Esophagus (tissue), 2 donors: ENCODE data around the gene MAP3K13. TPM values are rescaled to one million over a fixed set of nuclear protein-coding genes. Genes with fewer than 3 reads are reported as not detected.

Experiments used
- H3K27ac ChIP-seq, 2 donors: one replicate each; pipeline ENCODE4 v1.5.1; 2013; ENCODE audit warnings: low read depth in 2 of 2, mild to moderate bottlenecking in 2 of 2, inconsistent platforms in 1 of 2, low read length in 1 of 2, moderate library complexity in 1 of 2
- H3K27me3 ChIP-seq, 2 donors: one replicate each; pipeline ENCODE4 v1.6.1; 2013; ENCODE audit warnings: low read length in 2 of 2, control low read depth in 1 of 2, mild to moderate bottlenecking in 1 of 2; ENCODE audit not compliant: insufficient read depth in 2 of 2, control insufficient read depth in 1 of 2
- H3K36me3 ChIP-seq, 2 donors: one replicate each; pipeline ENCODE4 v1.6.1; 2013; ENCODE audit warnings: low read length in 1 of 2; ENCODE audit not compliant: control insufficient read depth in 2 of 2, insufficient read depth in 2 of 2
- H3K4me1 ChIP-seq, 2 donors: one replicate each; pipeline ENCODE4 v1.6.1; 2013; ENCODE audit warnings: low read length in 1 of 2; ENCODE audit not compliant: control insufficient read depth in 2 of 2, insufficient read depth in 2 of 2
- H3K4me3 ChIP-seq, 2 donors: one replicate each; pipeline ENCODE4 v1.5.1; 2013; ENCODE audit warnings: low read length in 2 of 2, mild to moderate bottlenecking in 2 of 2, low read depth in 1 of 2, moderate library complexity in 1 of 2
- H3K9me3 ChIP-seq, 2 donors: one replicate each; pipeline ENCODE4 v1.6.1; 2013; ENCODE audit warnings: mild to moderate bottlenecking in 2 of 2, low read depth in 1 of 2, low read length in 1 of 2, moderate library complexity in 1 of 2; ENCODE audit not compliant: control insufficient read depth in 2 of 2, insufficient read depth in 1 of 2
- WGBS, 2 donors: extraction: QIAGEN DNeasy Blood & Tissue Kit; methylation state at CpG; one replicate each; pipeline ENCODE4 v1.1.7; 2013; 5-methylcytosine and 5-hydroxymethylcytosine counted together
- polyA plus RNA-seq, 2 donors: library from polyadenylated mRNA; stranded (reverse); fragments of 200-250 nt; gene quantifications; one replicate each; pipeline ENCODE4 v1.2.3, GENCODE V29; 2013
- donor health status: healthy with polysubstance abuse.
- donor health status: Bipolar disorder and iron deficiency.

The MAP3K13 gene
- polyA plus RNA-seq, 2 donors = 14.7 to 25.5 TPM

DNA sequence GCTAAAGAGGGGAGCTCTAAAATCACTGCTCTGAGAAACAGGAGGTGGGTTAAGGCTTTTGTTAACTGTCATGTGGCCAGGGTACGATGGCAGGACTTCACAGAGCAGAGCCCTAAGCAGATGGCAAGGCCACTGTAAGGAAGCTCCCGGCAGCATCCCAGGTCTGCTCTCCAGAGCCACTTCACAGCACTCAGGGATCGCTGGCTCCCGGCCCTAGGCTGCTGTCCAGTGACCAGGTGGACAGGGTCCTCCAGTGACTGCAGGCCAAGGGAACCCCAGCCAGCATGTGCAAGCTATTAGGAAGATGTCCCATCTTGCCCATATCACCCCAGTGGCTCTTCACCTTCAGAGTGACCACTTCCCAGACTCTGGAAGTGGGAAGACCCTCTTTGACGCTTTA, 125.5 kb downstream of the MAP3K13 start:
- peaks cover 8 to 29% of the 10 kb centered on the region in 2 donors for H3K36me3 ChIP-seq

DNA sequence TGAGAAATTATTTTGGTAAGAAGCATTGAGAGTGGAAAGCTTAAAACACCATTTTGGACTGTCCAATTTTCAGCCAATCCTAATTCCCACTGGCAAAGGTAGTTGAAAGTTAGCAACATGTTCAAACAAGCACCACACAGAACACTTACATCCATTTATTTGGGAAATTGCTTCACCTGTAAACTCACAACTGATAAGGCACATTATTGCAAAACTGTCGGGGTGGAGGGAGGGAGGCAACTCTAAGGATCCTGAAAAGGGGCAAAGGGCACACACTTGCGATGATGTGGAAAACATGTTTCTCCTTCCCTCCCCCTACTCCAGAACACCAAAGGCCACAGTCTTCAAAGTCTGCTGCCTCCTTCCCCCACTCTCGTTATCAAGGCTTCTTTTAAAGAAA, 126.5 kb downstream of the MAP3K13 start:
- H3K27me3 ChIP-seq = no peaks in the 10 kb centered on the region
- peaks cover 11 to 31% of the 10 kb centered on the region in 2 donors for H3K36me3 ChIP-seq
- 53 to 62% methylated on average over 3 of the region's 3 CpGs for WGBS, 2 donors
- H3K4me3 ChIP-seq = no peak overlapping the region
- no peaks in the 10 kb centered on the region for H3K4me1 ChIP-seq
- H3K27ac ChIP-seq = no peak overlapping the region
- H3K9me3 ChIP-seq = no peaks in the 10 kb centered on the region

More for the DNA sequence above, 125.5 kb downstream of the MAP3K13 start:
- WGBS, 2 donors = 90 to 94% methylated on average over 5 of the region's 5 CpGs
- Histone ChIP-seq H3K27ac (no peak overlapping the region), H3K4me1 (no peaks in the 10 kb centered on the region), H3K4me3 (no peak overlapping the region), H3K27me3 (no peaks in the 10 kb centered on the region), H3K9me3 (no peaks in the 10 kb centered on the region)

DNA sequence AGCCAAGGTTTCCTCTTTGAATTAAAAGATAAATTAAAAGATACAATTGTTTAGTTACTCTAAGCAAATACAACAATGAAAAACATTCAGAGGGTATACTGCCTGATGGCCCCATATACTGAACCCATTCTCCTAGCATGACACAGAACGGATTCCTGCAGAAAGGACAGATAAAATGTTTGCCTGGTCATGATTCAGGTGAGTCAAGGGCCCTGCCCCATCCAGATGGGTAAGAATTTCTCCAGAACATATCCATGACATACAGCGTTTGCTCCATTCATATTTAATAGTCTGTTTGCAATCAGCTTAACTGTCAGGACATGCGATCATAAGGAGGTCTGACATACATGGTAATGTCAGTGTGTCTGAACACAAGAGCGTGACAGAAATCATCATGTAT, 127.3 kb downstream of the MAP3K13 start:
- 89 to 92% methylated on average over 4 of the region's 4 CpGs for WGBS, 2 donors
- H3K4me1 ChIP-seq = no peaks in the 10 kb centered on the region
- no peak overlapping the region for H3K4me3 ChIP-seq
- H3K27me3 ChIP-seq = no peaks in the 10 kb centered on the region
- no peaks in the 10 kb centered on the region for H3K9me3 ChIP-seq
- H3K27ac ChIP-seq = no peak overlapping the region
- peaks cover 16 to 30% of the 10 kb centered on the region in 2 donors for H3K36me3 ChIP-seq

DNA sequence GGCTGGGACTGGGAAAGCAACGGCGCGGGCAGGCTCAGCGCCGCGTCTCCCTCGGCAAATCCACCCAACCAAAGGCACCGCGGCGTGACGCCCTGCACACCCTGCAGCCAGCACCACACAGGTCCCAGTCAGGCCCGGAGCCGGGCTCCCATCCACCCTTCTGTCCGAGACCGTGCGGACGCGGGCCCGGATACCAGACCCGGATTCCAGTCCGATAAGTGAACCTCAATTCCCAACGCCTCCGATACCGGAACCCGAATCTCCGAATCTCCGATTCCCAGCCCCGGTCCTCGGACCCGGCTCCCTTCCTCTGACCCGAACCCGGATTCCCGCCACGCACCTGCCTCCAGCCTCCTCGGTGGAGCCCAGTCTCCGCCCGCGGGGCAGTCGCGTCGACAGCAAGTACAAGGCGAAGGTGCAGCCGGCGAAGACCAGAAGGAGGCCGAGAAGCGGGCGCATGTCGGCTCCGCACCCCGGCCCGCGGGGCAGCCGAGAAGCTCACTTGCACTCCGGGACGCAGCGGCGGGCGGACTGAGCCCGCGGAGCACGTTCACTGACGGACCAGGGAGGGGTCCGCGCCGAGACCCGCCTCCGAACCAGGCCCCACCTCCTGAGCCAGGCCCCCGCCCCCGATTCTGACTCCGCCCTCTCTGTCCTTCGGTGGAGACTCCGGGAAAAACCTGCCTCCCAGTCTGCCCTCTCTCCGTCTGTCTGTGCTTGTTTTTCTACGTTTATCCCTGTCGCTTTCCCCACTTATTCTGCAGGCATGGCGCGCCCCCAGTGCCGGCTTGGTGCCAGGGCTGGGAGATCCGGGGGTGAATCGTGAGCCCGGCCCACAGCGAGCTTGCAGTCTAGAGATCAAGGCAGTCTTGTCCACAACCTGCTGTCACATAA, 135.8 kb downstream of the MAP3K13 start, which contains the start of gene TMEM41A:
Gene TMEM41A, minus strand, starts transcription at position 533 of the 894 bp plus-strand sequence. Its CDS starts 74 bp downstream, at position 459.
- peak within 1 kb of the TSS; percentile 85 to 95 for H3K27ac ChIP-seq
- peak within 1 kb of the TSS; percentile 75 to 97 for H3K4me3 ChIP-seq
- 1% methylated on average over 70 to 82 of the region's 82 CpGs for WGBS, 2 donors

DNA sequence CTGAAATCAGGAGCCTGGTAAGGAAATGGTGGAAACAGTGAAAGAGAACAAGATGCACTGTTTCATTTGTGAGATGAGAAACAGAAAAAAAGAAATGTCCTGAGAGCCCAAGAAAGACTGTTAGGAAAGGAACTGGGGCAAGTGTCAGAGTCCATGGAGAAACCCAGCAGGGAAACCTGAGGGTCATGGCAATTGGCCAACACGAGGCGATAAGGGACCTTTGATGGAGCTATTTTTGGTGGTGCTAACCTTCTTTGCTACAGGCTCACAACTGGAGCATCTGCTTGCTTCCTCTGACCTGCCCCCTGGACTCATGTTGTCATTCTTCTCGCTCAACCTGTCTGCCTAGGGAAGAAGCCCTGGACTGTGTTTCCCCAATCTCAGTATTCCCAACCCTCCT, 140.1 kb downstream of the MAP3K13 start:
- Histone ChIP-seq H3K36me3 (no peaks in the 10 kb centered on the region), H3K4me1 (peaks cover 0 to 3% of the 10 kb centered on the region in 2 donors), H3K27me3 (no peaks in the 10 kb centered on the region), H3K27ac (peak overlapping the region in 1 of 2 donors; percentile 73), H3K9me3 (no peaks in the 10 kb centered on the region), H3K4me3 (no peak overlapping the region)
- 76 to 78% methylated on average over 3 of the region's 3 CpGs for WGBS, 2 donors

More for the DNA sequence above, 135.8 kb downstream of the MAP3K13 start, which contains the start of gene TMEM41A:
- Histone ChIP-seq H3K9me3 (no peaks in the 10 kb centered on the region), H3K27me3 (no peaks in the 10 kb centered on the region), H3K36me3 (peaks cover 5 to 13% of the 10 kb centered on the region in 2 donors), H3K4me1 (peaks cover 0 to 3% of the 10 kb centered on the region in 2 donors)

DNA sequence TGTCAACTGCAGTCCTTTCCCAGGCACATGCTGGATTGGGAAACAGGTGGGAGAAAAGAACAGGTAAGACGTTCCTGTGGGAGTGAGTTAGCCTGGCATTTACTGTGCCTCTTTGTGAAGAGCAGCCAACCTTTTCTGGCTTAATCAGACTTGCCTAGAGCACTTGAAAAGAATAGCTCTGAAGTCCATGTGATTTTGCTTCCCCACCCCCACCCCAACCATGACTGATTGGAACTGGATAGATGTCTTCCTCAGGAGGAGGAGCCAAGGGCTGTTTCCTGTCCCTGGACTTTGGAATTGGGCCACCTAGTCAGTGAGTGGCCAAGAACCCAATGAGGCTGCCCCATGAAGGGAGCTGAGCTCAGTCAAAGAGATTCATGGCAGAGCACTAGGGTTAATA, 140.6 kb downstream of the MAP3K13 start:
- Histone ChIP-seq H3K36me3 (no peaks in the 10 kb centered on the region), H3K27ac (peak overlapping the region in 1 of 2 donors; percentile 73), H3K4me1 (peaks cover 0 to 3% of the 10 kb centered on the region in 2 donors), H3K27me3 (no peaks in the 10 kb centered on the region), H3K4me3 (no peak overlapping the region), H3K9me3 (no peaks in the 10 kb centered on the region)
- WGBS, 2 donors = 32 to 34% methylated on average over 1 of the region's 1 CpG

DNA sequence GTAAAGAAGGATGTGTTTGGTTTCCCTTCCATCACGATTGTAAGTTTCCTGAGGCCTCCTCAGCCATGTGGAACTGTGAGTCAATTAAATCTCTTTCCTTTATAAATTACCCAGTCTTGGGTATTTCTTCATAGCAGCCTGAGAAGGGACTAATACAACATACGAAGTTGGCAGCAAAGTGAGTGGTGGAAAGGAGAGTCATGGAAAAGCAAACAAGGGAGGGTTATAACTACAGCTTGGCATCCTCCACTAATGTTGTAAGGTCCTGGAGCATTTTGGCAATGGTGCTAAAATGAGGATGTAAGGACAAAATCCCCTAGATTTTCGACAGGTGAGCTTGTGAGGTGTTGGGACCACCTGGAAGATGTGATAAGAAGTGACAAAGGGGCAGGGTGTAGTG, 141.7 kb downstream of the MAP3K13 start:
- no peaks in the 10 kb centered on the region for H3K36me3 ChIP-seq
- 36 to 42% methylated on average over 3 of the region's 3 CpGs for WGBS, 2 donors
- H3K9me3 ChIP-seq = no peaks in the 10 kb centered on the region
- no peak overlapping the region for H3K4me3 ChIP-seq
- no peaks in the 10 kb centered on the region for H3K27me3 ChIP-seq
- H3K4me1 ChIP-seq = peaks cover 0 to 3% of the 10 kb centered on the region in 2 donors
- H3K27ac ChIP-seq = no peak overlapping the region

DNA sequence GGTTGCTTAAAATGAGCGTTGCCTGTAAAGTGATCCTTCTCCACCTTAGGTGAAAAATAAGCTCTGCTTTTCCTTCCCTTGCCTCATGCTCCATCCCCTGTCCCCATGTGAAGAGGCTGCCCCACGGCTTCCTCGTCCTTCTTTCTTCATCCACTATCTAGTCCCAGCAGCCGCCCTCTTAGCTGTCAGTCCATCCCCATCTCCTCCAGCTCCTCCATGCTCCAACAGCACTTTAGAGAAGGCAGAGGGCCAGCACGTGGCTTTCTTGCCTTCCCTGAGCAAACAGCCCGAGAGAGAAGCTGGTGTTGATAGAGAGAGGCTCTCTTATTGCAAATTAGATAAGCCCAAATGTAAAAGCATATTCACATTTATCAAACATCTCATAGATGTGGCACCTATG, 144.9 kb downstream of the MAP3K13 start:
- H3K4me1 ChIP-seq = peaks cover 0 to 3% of the 10 kb centered on the region in 2 donors
- H3K9me3 ChIP-seq = no peaks in the 10 kb centered on the region
- H3K36me3 ChIP-seq = no peaks in the 10 kb centered on the region
- no peak overlapping the region for H3K27ac ChIP-seq
- H3K4me3 ChIP-seq = no peak overlapping the region
- WGBS, 2 donors = 64 to 68% methylated on average over 6 of the region's 6 CpGs
- no peaks in the 10 kb centered on the region for H3K27me3 ChIP-seq

DNA sequence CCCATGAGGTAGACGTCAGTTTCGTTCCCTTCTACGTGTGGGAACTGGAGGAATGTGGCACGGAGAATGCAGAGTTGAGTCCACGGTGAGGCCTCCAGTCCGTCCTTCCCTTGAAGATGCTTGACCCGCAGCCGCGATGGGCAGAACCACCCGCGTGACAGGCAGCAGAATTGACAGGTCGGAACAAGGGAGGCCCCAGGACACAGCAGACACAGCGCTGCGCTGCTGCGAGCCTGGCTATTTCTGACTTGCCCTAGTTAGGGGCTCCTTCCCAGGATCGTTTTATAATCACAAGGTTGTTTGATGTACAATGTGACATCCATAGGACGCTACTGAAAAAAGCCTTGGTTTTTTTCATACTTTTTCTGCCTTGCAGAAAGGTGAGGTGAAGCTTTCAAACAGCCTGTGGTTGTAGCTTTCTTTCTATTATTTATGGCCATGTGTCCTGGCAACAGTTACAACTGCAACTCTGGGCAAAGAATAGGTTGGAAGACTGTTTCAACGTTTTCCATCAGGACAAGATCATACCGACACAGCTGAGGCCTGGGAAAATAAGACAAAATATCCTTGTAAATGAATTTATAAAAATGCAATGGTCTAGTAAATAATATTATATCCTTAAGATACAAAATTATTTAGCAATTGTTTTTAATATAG, 145.5 kb downstream of the MAP3K13 start:
- Histone ChIP-seq H3K4me1 (no peaks in the 10 kb centered on the region), H3K36me3 (no peaks in the 10 kb centered on the region), H3K9me3 (no peaks in the 10 kb centered on the region), H3K4me3 (no peak overlapping the region), H3K27ac (no peak overlapping the region), H3K27me3 (no peaks in the 10 kb centered on the region)
- 82 to 83% methylated on average over 19 of the region's 19 CpGs for WGBS, 2 donors
